ENCODE measurements around the gene ZFAND3. TPM values are rescaled to one million over a fixed set of nuclear protein-coding genes. Genes with fewer than 3 reads are reported as not detected.
A peak's percentile ranks its signal among the peaks of the same experiment; 100 is the strongest.

Gene ZFAND3
- total RNA-seq, 6 donors from 2014 or later, result 26.2 to 66.4 (median 55.5) TPM

DNA sequence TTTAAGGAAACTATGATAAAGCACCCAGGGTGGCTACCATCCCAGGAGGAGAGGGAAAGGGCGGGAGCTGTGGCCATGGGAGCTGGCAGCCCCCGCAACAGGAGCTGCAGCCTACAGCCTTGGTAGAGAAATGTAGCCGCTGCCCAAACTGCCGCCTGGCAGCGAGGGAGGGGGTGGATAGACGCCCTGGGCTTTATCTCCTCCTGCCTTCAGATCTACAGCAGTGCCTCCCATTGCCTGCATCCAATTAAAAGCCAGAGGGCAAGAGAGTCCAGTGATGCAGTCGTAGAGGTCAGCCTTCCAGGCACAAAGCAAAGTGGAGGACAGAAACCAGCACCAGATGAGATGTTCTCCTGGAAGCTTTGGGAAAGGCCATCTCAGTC is 35.0 kb upstream of the ZFAND3 start:
- no peaks in the 10 kb centered on the region for H3K9me3 ChIP-seq
- WGBS, 2 donors, result 43 to 45% methylated on average over 2 to 7 of the region's 7 CpGs
- peak overlapping the region in 3 of 4 donors; percentile 43 to 53 (median 53) for H3K4me3 ChIP-seq
- DNase-seq (no peak), ATAC-seq (ENCODE audit: low FRiP score in 2 of 2) (no peak)
- H3K36me3 ChIP-seq, result no peaks in the 10 kb centered on the region
- TF ChIP-seq POLR2AphosphoS5 (IDR thresholded peaks at IDR 0.05), result no peak
- TF ChIP-seq, protein P1, sequence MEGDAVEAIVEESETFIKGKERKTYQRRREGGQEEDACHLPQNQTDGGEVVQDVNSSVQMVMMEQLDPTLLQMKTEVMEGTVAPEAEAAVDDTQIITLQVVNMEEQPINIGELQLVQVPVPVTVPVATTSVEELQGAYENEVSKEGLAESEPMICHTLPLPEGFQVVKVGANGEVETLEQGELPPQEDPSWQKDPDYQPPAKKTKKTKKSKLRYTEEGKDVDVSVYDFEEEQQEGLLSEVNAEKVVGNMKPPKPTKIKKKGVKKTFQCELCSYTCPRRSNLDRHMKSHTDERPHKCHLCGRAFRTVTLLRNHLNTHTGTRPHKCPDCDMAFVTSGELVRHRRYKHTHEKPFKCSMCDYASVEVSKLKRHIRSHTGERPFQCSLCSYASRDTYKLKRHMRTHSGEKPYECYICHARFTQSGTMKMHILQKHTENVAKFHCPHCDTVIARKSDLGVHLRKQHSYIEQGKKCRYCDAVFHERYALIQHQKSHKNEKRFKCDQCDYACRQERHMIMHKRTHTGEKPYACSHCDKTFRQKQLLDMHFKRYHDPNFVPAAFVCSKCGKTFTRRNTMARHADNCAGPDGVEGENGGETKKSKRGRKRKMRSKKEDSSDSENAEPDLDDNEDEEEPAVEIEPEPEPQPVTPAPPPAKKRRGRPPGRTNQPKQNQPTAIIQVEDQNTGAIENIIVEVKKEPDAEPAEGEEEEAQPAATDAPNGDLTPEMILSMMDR (IDR thresholded peaks at IDR 0.05), result no peak
- TF ChIP-seq EP300 (IDR thresholded peaks at IDR 0.05), result no peak
- no peak for TF ChIP-seq POLR2A (IDR thresholded peaks at IDR 0.05)
- H3K27me3 ChIP-seq, result no peaks in the 10 kb centered on the region
- H3K27ac ChIP-seq, result no peak overlapping the region
- peaks cover 10 to 22% (median 21%) of the 10 kb centered on the region in 4 donors for H3K4me1 ChIP-seq

DNA sequence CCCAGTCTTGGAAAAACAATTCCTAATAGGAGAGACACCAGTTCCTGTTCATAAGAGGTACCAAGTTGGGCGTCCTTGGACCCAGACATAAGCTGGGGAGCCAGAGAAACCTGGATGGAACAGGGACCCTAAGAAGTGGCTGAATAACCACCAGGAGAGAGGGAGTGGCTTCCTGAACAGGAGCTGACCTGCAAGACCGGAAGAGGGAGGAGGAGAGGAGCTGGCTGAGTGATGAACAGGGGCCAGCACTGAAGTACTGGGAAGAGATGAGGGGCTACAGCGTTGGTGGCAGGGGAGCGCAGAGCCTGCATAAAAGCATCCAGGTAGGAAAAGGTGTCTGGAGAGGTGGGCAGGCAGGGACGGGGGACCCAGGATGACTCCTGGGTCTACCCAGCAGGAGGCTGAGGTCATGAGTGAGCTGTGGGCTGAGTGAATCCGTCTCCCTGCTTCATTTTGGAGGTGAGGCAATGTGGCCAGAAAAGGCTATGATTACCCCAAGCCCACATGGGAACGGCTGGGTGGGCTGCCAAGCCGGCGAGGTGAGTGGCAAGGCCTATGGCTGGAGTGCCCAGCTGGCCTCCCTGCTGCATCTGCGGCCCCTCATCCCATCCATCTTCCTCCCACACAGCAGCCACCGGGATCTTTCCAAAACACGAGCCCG is 34.4 kb upstream of the ZFAND3 start:
- peaks cover 10 to 22% (median 21%) of the 10 kb centered on the region in 4 donors for H3K4me1 ChIP-seq
- DNase-seq, result no peak
- TF ChIP-seq EP300 (IDR thresholded peaks at IDR 0.05) (no peak), POLR2AphosphoS5 (IDR thresholded peaks at IDR 0.05) (no peak)
- no peaks in the 10 kb centered on the region for H3K9me3 ChIP-seq
- no peaks in the 10 kb centered on the region for H3K27me3 ChIP-seq
- 79 to 84% methylated on average over 8 to 13 of the region's 13 CpGs for WGBS, 2 donors
- ATAC-seq (ENCODE audit: low FRiP score in 2 of 2), result no peak
- no peaks in the 10 kb centered on the region for H3K36me3 ChIP-seq
- no peak overlapping the region for H3K4me3 ChIP-seq
- no peak overlapping the region for H3K27ac ChIP-seq

DNA sequence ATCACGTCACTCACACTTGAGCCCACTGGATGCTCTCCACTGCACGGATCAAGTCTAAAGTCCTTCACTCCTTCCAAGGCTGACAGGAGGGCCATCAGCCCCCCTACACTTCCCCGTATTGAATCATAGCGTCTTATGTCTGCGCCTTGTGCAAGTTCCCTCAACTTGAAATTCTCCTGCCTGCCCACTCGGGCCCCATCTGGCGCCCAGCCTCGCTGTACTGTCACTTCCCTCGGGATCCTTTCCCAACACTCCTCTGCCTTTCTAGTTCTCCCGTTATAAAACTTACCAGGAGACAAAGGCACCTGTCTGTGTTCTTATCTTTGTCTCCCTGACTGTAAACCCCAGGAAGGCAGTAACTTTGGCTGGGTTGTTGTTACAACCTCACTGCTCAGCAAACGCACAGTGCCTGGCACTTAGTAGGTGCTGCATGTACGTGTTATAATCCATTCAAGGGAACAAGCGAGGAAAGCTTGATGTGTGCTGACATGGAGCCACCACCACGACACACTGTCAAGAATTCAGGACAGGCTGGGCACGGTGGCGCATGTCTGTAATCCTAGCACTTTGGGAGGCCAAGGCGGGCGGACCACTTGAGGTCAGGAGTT is 33.8 kb upstream of the ZFAND3 start:
- H3K27ac ChIP-seq, result no peak overlapping the region
- TF ChIP-seq EP300 (IDR thresholded peaks at IDR 0.05) (no peak), POLR2A (IDR thresholded peaks at IDR 0.05) (no peak), POLR2AphosphoS5 (IDR thresholded peaks at IDR 0.05) (no peak)
- TF ChIP-seq, protein P1 (IDR thresholded peaks at IDR 0.05), result no peak
- no peak overlapping the region for H3K4me3 ChIP-seq
- 81 to 82% methylated on average over 18 of the region's 18 CpGs for WGBS, 2 donors
- H3K36me3 ChIP-seq, result no peaks in the 10 kb centered on the region
- ATAC-seq (ENCODE audit: low FRiP score in 2 of 2) (no peak), DNase-seq (no peak)
- no peaks in the 10 kb centered on the region for H3K9me3 ChIP-seq
- H3K4me1 ChIP-seq, result peaks cover 10 to 23% (median 21%) of the 10 kb centered on the region in 4 donors
- no peaks in the 10 kb centered on the region for H3K27me3 ChIP-seq

DNA sequence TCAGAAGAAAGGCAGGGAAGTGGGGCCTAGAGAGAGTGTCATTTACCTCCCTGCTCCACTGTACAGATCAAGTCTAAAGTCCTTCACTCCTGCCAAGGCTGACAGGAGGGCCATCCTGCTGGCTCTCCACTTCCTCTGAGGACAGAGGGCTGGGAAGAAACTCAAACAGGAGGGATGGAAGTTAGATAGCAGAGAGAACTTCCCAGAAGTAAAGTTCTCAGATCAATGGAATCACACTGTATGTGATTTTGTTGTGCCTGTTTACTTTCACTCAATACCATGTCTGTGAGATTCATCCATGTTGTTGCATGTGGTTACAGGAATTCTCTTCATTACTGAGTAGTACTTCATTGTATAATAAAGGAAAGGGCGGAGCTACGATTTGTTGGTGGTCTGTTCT is 32.3 kb upstream of the ZFAND3 start:
- WGBS, 2 donors, result 83 to 93% methylated on average over 2 of the region's 2 CpGs
- Histone ChIP-seq H3K4me3 (no peak overlapping the region), H3K9me3 (no peaks in the 10 kb centered on the region), H3K4me1 (peaks cover 19 to 33% (median 30%) of the 10 kb centered on the region in 4 donors), H3K36me3 (no peaks in the 10 kb centered on the region), H3K27ac (no peak overlapping the region), H3K27me3 (no peaks in the 10 kb centered on the region)
- TF ChIP-seq EP300 (IDR thresholded peaks at IDR 0.05) (no peak), POLR2AphosphoS5 (IDR thresholded peaks at IDR 0.05) (no peak), POLR2A (IDR thresholded peaks at IDR 0.05) (no peak)
- TF ChIP-seq, protein P1 (IDR thresholded peaks at IDR 0.05), result no peak
- ATAC-seq (ENCODE audit: low FRiP score in 2 of 2) (no peak), DNase-seq (no peak)

DNA sequence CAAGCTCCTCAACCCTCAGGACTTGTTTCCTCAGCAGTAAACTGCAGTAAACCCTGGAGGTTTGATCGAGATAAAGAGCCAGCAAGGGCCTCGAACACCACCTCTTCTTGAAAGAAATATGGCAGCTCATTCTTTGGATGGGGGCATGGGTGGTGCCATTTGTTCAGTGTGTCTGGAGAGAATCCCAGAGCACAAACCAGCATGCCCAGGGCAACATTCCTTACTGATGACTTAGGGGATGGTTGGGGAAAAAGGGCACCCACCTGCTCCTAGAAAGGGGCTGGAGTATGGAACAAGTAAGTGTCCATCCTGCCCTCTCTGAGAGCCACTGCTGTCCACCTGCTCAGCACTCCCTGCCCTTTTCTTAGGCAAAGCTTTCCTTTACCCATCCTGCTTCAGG is 31.3 kb upstream of the ZFAND3 start:
- 79 to 81% methylated on average over 2 of the region's 2 CpGs for WGBS, 2 donors
- no peak overlapping the region for H3K27ac ChIP-seq
- ATAC-seq (ENCODE audit: low FRiP score in 2 of 2) (no peak), DNase-seq (no peak)
- H3K36me3 ChIP-seq, result no peaks in the 10 kb centered on the region
- no peaks in the 10 kb centered on the region for H3K27me3 ChIP-seq
- TF ChIP-seq POLR2A (IDR thresholded peaks at IDR 0.05), result no peak
- no peak for TF ChIP-seq POLR2AphosphoS5 (IDR thresholded peaks at IDR 0.05)
- TF ChIP-seq EP300 (IDR thresholded peaks at IDR 0.05), result no peak
- peaks cover 19 to 30% (median 26%) of the 10 kb centered on the region in 4 donors for H3K4me1 ChIP-seq
- no peak overlapping the region for H3K4me3 ChIP-seq
- H3K9me3 ChIP-seq, result no peaks in the 10 kb centered on the region

Data from upper lobe of left lung (tissue), 6 donors.